Gastrocnemius medialis (tissue), 4 donors: ENCODE data around the gene MICU2. TPM values are rescaled to one million over a fixed set of nuclear protein-coding genes. Genes with fewer than 3 reads are reported as not detected.

ENCODE experiments used
- ATAC-seq, 2 donors: fragments of 150-250 bp; one replicate each; pipeline ENCODE4 v1.9.1; 2016
- DNase-seq, 2 donors: peaks; one replicate each; pipeline ENCODE4 v3.0.0-alpha.2; 2019
- H3K27ac ChIP-seq, 4 donors: fragments of 200-600 bp; sonication (generic); 1 replicate in 1 of 4; 2 replicates in 3 of 4; pipeline ENCODE4 v1.5.1; 2016 to 2018; ENCODE audit warnings: mild to moderate bottlenecking in 2 of 4, moderate library complexity in 1 of 4
- H3K27me3 ChIP-seq, 3 donors: fragments of 200-600 bp; sonication (generic) in 2 of 3; 1 replicate in 1 of 3; 2 replicates in 2 of 3; pipeline versions ENCODE4 v1.5.1 to v1.6.0; 2016 to 2019; ENCODE audit warnings: mild to moderate bottlenecking in 1 of 3, moderate library complexity in 1 of 3
- H3K36me3 ChIP-seq, 2 donors: fragments of 200-600 bp; sonication (generic) in 1 of 2; one replicate each; pipeline ENCODE4 v1.5.1; 2017 to 2018
- H3K4me1 ChIP-seq, 2 donors: fragments of 200-600 bp; sonication (generic) in 1 of 2; one replicate each; pipeline ENCODE4 v1.5.1; 2016 to 2017; ENCODE audit warnings: mild to moderate bottlenecking in 2 of 2
- H3K4me3 ChIP-seq, 4 donors: fragments of 200-600 bp; sonication (generic) in 3 of 4; 1 replicate in 1 of 4; 2 replicates in 3 of 4; pipeline ENCODE4 v1.5.1; 2016 to 2019; ENCODE audit warnings: mild to moderate bottlenecking in 2 of 4
- H3K9me3 ChIP-seq, 3 donors: fragments of 200-600 bp; sonication (generic) in 2 of 3; 1 replicate in 1 of 3; 2 replicates in 2 of 3; pipeline ENCODE4 v1.5.1; 2016 to 2019
- POLR2A ChIP-seq, 2 donors: fragments of 450-650 bp; IDR thresholded peaks; one replicate each; pipeline ENCODE4 v1.6.1; 2017; ENCODE audit warnings: antibody characterized with exemption in 2 of 2, mild to moderate bottlenecking in 2 of 2, moderate library complexity in 2 of 2
- in situ Hi-C, 4 donors: fragments of 200-750 bp; cut with MboI; loops; one replicate each; pipeline versions ENCODE4 v1.15.0 to v1.8.0; 2017; ENCODE audit warnings: low sequenced_read_pairs in 4 of 4
- intact Hi-C: fragments of 100-400 bp; cut with DNase I; formaldehyde crosslinking; loops from one replicate; pipeline ENCODE4 v1.15.1; 2023; ENCODE audit warnings: low total_unique reads
- total RNA-seq, 4 donors: library from RNA; depleted of rRNA; stranded (reverse); fragments of >200 nt; gene quantifications; one replicate each; pipeline versions ENCODE4 v1.1.0 to v1.2.3, GENCODE V29; 2016
- TF ChIP-seq, protein P1 (sequence below), 5 experiments: fragments of 450-650 bp in 3 of 5; fragments of 200-600 bp in 2 of 5; sonication (generic) in 2 of 5; IDR thresholded peaks in 4 of 5; conservative IDR thresholded peaks in 1 of 5; 1 replicate in 4 of 5; 2 replicates in 1 of 5; pipeline ENCODE4 v1.5.1; 2016 to 2019; ENCODE audit warnings: antibody characterized with exemption in 5 of 5, mild to moderate bottlenecking in 3 of 5, moderate library complexity in 3 of 5

Gene MICU2
- total RNA-seq, 4 donors from 2014 or later: 83.6 to 126 (median 106) TPM

DNA sequence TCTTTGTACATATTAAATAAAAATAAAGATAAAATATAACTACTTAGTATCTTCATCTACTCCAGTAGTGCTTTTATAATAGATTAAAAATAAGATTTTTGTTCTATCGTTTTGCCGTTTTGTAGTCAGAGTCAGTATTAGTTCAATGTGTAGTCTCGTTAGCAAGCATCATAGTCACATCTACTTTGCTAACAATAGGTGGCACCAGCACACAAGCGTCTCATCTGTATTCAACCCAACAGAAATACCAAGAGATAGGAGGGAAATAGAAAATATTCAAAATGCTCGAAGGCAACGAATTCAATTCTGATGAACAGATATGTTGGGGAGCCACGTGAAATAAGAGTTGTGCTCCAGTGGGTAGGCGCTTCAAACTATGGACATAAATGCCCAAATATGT is 21.4 kb upstream of the MICU2 start:
- DNase-seq (no peak), ATAC-seq (no peak)
- H3K4me1 ChIP-seq: no peaks in the 10 kb centered on the region
- in situ Hi-C loops: loop anchor here in 3 of 4 donors (25.0 kb wide), 3 partner anchors 662 to 1162 kb away; no protein-coding TSS in a partner anchor
- intact Hi-C loops: no loop called here
- H3K4me3 ChIP-seq: no peak overlapping the region
- TF ChIP-seq, protein P1, sequence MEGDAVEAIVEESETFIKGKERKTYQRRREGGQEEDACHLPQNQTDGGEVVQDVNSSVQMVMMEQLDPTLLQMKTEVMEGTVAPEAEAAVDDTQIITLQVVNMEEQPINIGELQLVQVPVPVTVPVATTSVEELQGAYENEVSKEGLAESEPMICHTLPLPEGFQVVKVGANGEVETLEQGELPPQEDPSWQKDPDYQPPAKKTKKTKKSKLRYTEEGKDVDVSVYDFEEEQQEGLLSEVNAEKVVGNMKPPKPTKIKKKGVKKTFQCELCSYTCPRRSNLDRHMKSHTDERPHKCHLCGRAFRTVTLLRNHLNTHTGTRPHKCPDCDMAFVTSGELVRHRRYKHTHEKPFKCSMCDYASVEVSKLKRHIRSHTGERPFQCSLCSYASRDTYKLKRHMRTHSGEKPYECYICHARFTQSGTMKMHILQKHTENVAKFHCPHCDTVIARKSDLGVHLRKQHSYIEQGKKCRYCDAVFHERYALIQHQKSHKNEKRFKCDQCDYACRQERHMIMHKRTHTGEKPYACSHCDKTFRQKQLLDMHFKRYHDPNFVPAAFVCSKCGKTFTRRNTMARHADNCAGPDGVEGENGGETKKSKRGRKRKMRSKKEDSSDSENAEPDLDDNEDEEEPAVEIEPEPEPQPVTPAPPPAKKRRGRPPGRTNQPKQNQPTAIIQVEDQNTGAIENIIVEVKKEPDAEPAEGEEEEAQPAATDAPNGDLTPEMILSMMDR (IDR thresholded peaks at IDR 0.05 in 4 of 5, conservative IDR thresholded peaks at IDR 0.05 in 1 of 5): no peak
- no peak for TF ChIP-seq POLR2A (IDR thresholded peaks at IDR 0.05)
- H3K36me3 ChIP-seq: no peaks in the 10 kb centered on the region
- H3K9me3 ChIP-seq: no peaks in the 10 kb centered on the region
- no peaks in the 10 kb centered on the region for H3K27me3 ChIP-seq
- no peak overlapping the region for H3K27ac ChIP-seq

DNA sequence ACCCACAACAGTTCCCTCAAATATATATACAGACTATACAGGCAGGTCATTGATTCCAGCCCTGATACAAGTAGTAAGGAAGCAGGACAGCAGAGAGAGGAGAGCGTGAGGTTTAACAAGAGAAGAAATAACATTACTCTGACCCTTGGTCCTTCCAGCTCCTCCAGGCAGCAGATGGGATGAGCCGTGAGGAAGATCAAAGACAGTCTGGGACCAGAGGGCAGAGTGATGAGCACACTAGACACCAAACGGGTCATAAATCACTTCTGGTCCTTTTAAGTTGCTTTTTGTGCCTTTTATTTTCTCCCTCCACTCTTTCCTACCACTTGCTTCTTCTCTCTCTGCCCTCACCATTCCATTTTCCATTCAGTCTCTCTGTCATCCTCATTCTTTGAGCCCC is 16.9 kb upstream of the MICU2 start:
- Histone ChIP-seq H3K4me3 (no peak overlapping the region), H3K9me3 (no peaks in the 10 kb centered on the region), H3K4me1 (no peaks in the 10 kb centered on the region), H3K27ac (no peak overlapping the region), H3K36me3 (no peaks in the 10 kb centered on the region), H3K27me3 (no peaks in the 10 kb centered on the region)
- ATAC-seq (no peak), DNase-seq (no peak)
- no peak for TF ChIP-seq POLR2A (IDR thresholded peaks at IDR 0.05)
- TF ChIP-seq, protein P1 (IDR thresholded peaks at IDR 0.05 in 4 of 5, conservative IDR thresholded peaks at IDR 0.05 in 1 of 5): no peak
- in situ Hi-C loops: no loop called here
- intact Hi-C loops: no loop called here

DNA sequence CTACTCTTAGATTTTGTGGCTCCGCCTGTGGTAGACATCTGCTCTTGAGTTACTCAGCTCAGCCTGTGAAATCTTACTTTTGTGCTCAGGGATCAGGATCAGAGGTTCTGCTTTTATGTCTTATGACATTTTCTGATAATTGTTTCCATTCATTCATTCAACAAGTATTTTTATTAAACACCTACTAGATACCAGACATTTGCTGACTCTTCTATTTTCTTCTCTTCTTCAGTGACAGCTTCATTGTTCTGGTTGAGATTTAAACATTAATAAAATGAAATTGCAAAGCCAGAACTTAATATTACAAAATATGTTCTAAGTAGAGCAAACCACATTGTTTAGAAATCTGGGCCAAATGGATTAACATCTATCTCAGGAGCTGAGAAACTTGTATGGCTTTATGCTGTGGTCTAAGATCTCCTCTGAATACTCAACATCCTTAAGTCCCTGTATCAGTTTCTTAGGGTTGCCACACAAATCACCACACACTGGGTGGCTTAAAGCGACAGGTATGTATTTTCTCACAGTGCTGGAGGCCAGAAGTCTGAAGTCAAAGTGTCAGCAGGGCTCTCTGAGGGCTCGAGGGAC is 15.8 kb upstream of the MICU2 start:
- Histone ChIP-seq H3K4me3 (no peak overlapping the region), H3K4me1 (no peaks in the 10 kb centered on the region), H3K27me3 (no peaks in the 10 kb centered on the region), H3K36me3 (no peaks in the 10 kb centered on the region), H3K9me3 (no peaks in the 10 kb centered on the region), H3K27ac (no peak overlapping the region)
- TF ChIP-seq POLR2A (IDR thresholded peaks at IDR 0.05): no peak
- TF ChIP-seq, protein P1 (IDR thresholded peaks at IDR 0.05 in 4 of 5, conservative IDR thresholded peaks at IDR 0.05 in 1 of 5): no peak
- ATAC-seq (no peak), DNase-seq (no peak)
- in situ Hi-C loops: no loop called here
- intact Hi-C loops: loop anchor here (10.0 kb wide), 1 partner anchor 1355 kb away; no protein-coding TSS in a partner anchor

DNA sequence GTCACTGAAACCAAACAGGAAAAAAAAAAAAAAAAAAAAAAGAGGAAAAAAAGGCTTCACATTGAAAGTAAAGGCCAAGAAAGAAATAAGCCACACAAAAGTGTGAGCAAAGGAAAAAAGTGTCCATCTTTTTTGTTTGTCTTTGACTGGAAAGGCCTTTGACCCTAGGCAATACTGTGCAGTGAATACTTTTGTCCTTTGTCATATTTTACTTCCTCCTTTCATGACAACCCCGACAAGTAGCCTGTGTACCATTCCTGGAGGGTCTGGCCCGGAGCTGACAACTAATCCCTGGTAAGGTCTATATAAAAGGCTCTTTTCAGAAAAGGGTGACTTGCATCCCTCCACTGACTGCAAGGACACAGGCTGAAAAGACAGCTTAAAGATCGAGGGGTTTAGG is 12.9 kb upstream of the MICU2 start:
- no peaks in the 10 kb centered on the region for H3K4me1 ChIP-seq
- in situ Hi-C loops: no loop called here
- intact Hi-C loops: loop anchor here (10.0 kb wide), 1 partner anchor 1352 kb away; no protein-coding TSS in a partner anchor
- no peak for ATAC-seq
- H3K27ac ChIP-seq: no peak overlapping the region
- no peaks in the 10 kb centered on the region for H3K9me3 ChIP-seq
- H3K4me3 ChIP-seq: no peak overlapping the region
- no peaks in the 10 kb centered on the region for H3K27me3 ChIP-seq
- TF ChIP-seq, protein P1 (IDR thresholded peaks at IDR 0.05 in 4 of 5, conservative IDR thresholded peaks at IDR 0.05 in 1 of 5): no peak
- TF ChIP-seq POLR2A (IDR thresholded peaks at IDR 0.05): no peak
- H3K36me3 ChIP-seq: no peaks in the 10 kb centered on the region
- DNase-seq: no peak
